HepG2 (cell line): ENCODE measurements around the gene NCBP3. TPM values are rescaled to one million over a fixed set of nuclear protein-coding genes. Genes with fewer than 3 reads are reported as not detected.

Experiments
- ADNP ChIP-seq: sonication (generic); formaldehyde crosslinking; IDR thresholded peaks from 2 replicates; pipeline ENCODE4 v1.4.0; 2020; ENCODE audit warnings: missing genetic modification reagents
- POLR2AphosphoS5 ChIP-seq: IDR thresholded peaks from 2 replicates; pipeline ENCODE4 v1.6.1; 2012; ENCODE audit warnings: low read depth, low read length
- ZBTB34 ChIP-seq: sonication (generic); formaldehyde crosslinking; IDR thresholded peaks from 2 replicates; pipeline ENCODE4 v1.8.0; 2022; ENCODE audit warnings: mild to moderate bottlenecking, missing genetic modification reagents
- ZHX2 ChIP-seq, 2 experiments: sonication (generic) in 1 of 2; formaldehyde crosslinking in 1 of 2; IDR thresholded peaks; 2 replicates each; pipeline versions ENCODE4 v1.6.1 to v1.9.0; 2014 to 2022; ENCODE audit warnings: antibody characterized with exemption in 1 of 2, borderline replicate concordance in 1 of 2, inconsistent platforms in 1 of 2, low read depth in 1 of 2, missing genetic modification reagents in 1 of 2
- polyA plus RNA-seq, 8 experiments: library from polyadenylated mRNA; depleted of rRNA in 3 of 8; stranded (reverse) in 7 of 8; unstranded in 1 of 8; fragments of >200 nt; fragmentation: Illumina TruSeq in 4 of 8; extraction: Trizol in 4 of 8; gene quantifications; 2 replicates each; pipeline versions ENCODE4 v1.2.1 to v1.2.3, GENCODE V29; 2011 to 2016; ENCODE audit warnings: low read depth in 4 of 8, missing spikeins in 1 of 8, mixed read lengths in 1 of 8; ENCODE audit not compliant: insufficient read depth in 1 of 8
- total RNA-seq, 5 experiments: library from RNA; depleted of rRNA; stranded (reverse); fragments of >200 nt; fragmentation: Illumina TruSeq; extraction: Trizol; gene quantifications; 2 replicates each; pipeline ENCODE4 v1.2.3, GENCODE V29; 2016; ENCODE audit warnings: low read depth in 1 of 5
- TF ChIP-seq, protein P1 (sequence below): sonication (generic); formaldehyde crosslinking; IDR thresholded peaks from 2 replicates; pipeline ENCODE4 v1.8.1; 2023; ENCODE audit warnings: missing genetic modification reagents, inconsistent platforms, borderline replicate concordance

The NCBP3 gene
- total and polyA plus RNA-seq, 2 of the 13 experiments (the other 11 are each of a cell fraction or from before 2014, with no cell fraction given) = 19.5 to 24.8 TPM

DNA sequence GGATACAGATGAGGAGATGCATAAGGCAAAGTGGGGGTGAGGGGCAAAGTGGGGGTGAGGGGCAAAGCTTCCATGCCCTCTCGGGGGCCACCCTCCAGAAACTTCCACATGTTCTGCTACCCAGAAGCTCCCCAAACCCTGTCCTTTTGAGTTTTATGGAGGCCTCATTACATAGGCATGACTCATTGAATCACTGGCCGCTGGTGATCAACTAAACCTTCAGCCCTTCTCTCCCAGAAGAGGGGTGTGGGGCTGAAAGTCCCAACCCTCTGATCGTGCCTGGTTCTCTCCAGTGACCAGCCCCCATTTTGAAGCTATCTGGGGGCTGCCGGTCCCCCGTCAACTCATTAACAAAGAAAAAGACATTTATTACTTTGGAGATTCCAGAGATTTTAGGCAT lies 72.5 kb downstream of the NCBP3 start (continued):
- TF ChIP-seq ZBTB34 (CRISPR knock-in tag) = no peak
- no peak for TF ChIP-seq ZHX2 (IDR thresholded peaks at IDR 0.05; ENCODE audit: low read depth)
- no peak for TF ChIP-seq ZHX2 (CRISPR knock-in tag; IDR thresholded peaks at IDR 0.05; ENCODE audit: borderline replicate concordance)
- TF ChIP-seq POLR2AphosphoS5 = no peak
- no peak for TF ChIP-seq ADNP (CRISPR knock-in tag)
- TF ChIP-seq, protein P1, sequence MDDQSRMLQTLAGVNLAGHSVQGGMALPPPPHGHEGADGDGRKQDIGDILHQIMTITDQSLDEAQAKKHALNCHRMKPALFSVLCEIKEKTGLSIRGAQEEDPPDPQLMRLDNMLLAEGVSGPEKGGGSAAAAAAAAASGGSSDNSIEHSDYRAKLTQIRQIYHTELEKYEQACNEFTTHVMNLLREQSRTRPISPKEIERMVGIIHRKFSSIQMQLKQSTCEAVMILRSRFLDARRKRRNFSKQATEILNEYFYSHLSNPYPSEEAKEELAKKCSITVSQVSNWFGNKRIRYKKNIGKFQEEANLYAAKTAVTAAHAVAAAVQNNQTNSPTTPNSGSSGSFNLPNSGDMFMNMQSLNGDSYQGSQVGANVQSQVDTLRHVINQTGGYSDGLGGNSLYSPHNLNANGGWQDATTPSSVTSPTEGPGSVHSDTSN (CRISPR knock-in tag) = no peak
- TF ChIP-seq, all 625 proteins: peak for 0
